ENCODE measurements around the gene ZSWIM6. TPM values are rescaled to one million over a fixed set of nuclear protein-coding genes. Genes with fewer than 3 reads are reported as not detected.

ZSWIM6 gene
- total RNA-seq, 1 donor from 2014 or later: 6.6 TPM

DNA sequence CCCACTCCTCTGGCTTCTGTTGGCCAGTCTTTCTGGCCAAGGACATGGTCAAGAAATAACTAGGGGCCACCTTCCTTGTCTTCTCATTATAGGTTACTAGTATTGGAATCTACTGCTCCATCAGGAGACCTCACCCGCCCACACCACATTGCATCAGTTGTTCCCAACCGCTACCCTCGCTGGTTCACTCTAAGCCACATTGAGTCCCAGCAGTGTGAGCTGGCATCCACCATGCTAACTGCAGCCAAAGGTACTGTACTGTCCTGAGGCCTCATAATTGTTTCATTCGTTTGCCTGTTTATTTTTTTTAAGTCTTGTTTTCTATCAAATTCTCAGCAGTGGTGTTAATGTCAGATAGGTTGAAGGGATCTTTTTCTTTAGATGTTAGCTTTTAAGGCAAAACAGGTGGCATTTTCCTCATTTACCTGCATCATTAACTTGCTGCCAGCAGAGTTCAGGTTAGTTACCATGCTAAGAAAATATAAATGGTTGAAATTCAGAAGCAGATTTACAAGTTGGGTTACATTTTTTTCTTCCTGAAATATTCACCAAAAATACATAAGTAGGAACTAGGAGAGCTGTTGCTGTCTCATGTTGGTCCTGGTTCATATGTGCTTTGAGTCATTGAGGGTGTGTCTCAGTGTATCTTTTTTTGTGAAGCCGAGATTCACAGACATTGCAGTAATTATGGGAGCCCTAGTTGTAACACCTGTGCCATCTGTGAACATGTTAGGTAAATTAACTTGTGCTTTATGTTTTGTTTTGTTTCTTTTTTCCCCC, 206.9 kb downstream of the ZSWIM6 start:
- DNase-seq: no peak
- ATAC-seq (ENCODE audit: poor library complexity): no peak
- intact Hi-C loops (cut with DNase I): no loop called here

DNA sequence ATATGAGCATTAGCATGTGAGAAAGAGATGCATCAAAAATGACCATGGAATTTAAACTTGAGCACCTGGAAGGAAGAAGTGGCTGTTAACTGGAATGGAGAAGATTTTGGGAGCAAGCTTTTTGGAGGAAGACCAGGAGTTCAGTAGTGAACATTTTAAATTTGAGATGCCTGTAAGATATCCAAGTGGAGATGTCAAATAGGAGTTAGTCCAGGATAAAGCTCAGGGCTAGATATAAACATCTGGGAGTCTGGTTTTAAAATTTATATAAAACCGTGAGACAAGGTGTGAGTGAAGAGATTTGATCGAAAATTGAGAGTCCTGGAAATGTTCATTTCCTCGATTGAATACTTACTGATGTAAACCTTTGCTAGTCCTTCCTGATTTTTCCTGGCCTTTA, 217.5 kb downstream of the ZSWIM6 start:
- ATAC-seq (ENCODE audit: poor library complexity) (no peak), DNase-seq (no peak)
- intact Hi-C loops (cut with DNase I): no loop called here

DNA sequence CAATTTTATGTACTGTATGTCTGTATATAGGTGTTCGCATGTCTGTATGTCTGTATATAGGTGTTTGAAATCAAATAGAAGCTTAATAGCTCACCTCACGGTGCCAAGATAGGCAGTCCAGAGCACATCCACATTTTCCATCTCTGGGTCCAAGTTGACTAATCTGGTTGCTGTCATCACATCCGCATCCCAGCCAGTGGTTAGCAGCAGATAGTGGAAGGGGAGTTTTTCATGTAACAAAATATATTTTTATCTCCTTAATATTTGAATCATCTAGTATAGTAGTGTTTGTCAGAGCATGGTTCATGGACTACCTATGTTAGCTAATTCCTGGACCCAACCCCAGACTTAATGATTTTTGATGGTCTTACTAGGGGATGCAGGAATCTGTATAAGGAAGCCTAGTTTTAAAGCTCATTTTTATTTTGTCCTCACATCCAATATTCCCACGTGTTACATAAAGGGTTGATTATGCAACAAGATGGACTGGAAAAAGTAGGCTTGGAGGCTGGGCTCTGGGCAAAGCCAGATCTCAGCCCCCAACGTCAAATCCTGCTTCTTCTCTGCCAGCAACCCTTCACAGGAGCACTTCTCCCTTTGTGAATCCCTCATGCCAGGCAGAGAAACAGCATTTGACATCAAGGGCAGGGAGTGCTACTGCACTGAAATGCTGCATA, 219.7 kb downstream of the ZSWIM6 start:
- no peak for DNase-seq
- ATAC-seq (ENCODE audit: poor library complexity): peak; percentile 38

DNA sequence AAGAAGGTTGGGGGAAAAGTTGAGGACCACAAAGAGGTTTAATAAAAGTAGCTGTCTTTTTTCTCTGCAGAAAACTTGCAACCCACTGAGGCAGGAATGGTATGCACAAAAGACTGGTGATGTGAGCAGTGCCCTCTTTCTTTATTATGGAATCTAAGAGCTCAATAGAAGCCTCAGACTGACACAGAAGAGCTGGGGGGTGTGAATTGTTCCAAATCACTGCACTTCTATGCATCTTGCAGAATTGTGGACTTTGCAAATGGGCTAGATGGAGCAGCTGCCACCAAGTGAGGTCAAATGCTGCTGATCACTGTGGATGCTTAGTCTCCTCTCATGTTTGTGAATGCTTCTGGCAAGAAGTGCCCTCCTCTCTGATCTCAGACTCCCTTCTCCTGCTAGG, 227.1 kb downstream of the ZSWIM6 start:
- ATAC-seq (ENCODE audit: poor library complexity) (no peak), DNase-seq (no peak)
- intact Hi-C loops (cut with DNase I): no loop called here

More for the DNA sequence above, 219.7 kb downstream of the ZSWIM6 start:
- intact Hi-C loops (cut with DNase I): no loop called here

DNA sequence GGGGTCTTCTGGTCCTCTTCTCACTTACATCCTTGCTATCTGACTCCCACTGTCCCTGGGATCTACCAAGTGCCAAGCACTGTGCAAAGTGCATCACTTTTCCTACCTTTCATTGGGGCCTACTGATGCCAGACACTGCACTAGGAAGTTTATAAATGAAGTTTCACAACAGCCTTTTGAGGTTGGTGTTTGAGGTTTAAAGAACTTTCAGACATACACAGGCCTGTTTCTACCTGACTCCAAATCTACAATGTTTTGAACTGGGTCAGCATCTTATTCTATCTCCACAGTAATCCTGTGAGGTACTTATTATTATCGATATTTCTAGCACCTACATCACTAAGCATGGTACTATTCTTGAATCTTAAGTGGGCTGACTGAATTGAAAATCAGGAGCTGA, 227.7 kb downstream of the ZSWIM6 start:
- no peak for ATAC-seq (ENCODE audit: poor library complexity)
- intact Hi-C loops (cut with DNase I): no loop called here

DNA sequence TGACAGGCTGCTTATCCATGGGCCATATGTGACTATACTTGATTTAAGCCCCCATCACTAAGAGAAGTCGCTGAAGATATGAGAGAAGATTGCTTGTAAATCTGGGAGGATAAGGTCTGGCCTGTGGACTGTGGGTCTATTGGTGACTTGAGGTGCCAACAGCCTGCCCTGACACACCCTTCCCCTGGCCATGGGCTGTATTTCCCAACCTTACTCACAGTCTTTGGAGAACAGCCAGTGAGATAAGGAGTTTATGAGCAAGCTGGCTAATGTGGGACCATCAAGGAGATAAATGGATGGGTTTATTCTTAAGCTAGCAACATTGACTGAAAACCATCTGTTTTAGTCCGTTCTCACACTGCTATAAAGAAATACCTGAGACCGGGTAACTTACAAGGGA, 231.3 kb downstream of the ZSWIM6 start:
- ATAC-seq (ENCODE audit: poor library complexity) (no peak), DNase-seq (no peak)
- intact Hi-C loops (cut with DNase I): no loop called here

More for the DNA sequence above, 227.7 kb downstream of the ZSWIM6 start:
- DNase-seq: no peak

DNA sequence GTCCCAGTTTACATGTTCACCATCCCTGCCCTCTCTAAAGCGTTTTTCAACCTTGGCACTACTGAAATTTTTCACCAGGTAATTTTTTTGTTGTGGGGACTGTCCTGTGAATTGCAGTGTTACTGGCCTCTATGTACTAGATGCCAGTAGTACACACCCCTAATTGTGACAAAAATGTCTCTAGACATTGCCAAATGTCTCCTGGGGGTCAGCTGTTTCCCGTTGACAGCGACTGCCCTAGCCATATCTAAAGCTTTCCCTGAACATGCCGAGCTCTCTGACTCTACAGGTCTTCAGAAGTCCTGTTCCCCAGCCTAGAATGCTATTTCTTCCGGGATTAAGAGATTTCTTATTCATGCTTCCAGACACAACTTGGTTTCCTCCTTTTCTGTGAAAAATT, 235.3 kb downstream of the ZSWIM6 start:
- intact Hi-C loops (cut with DNase I): no loop called here
- DNase-seq: no peak
- no peak for ATAC-seq (ENCODE audit: poor library complexity)

DNA sequence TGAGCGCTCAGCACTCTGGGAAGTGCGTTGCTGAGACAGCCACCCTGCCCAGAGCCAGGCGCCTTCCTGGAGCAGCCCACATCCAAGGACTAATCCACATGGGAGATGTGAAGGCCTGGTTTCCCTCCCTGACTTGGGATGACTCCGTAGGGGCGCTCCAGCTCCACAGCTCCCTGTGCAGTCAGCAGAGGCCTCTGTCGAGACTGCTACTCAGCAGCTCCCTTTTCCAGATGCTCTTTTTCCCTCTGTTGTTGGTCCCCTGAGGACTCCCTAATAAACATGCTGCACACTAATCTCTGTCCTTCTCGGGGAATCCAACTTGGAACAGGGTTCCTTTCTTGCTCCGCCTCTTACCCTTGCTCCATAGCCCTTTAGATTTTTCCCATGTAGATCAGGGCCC, 237.3 kb downstream of the ZSWIM6 start:
- intact Hi-C loops (cut with DNase I): no loop called here
- ATAC-seq (ENCODE audit: poor library complexity): peak; percentile 82

DNA sequence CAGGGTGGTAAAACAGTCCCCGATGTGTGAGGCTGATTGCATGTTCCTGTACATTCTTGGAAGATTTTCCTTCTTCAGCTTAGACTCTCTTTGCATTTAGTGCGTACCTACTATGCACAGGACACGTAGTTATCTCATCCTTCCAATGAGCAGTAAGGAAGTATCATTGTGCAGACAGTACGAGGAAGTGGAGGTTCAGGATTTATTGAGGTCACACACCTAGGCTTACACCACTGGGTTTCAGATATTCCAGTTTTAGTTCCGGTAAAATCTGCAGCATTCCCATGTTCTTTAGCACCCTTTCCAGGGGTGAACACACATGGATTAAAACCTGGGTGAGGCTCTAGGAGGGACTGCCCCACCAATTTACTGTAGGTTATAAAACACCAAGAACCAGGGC, 238.7 kb downstream of the ZSWIM6 start:
- no peak for DNase-seq
- intact Hi-C loops (cut with DNase I): no loop called here
- no peak for ATAC-seq (ENCODE audit: poor library complexity)

More for the DNA sequence above, 237.3 kb downstream of the ZSWIM6 start:
- peak; percentile 59 for DNase-seq

DNA sequence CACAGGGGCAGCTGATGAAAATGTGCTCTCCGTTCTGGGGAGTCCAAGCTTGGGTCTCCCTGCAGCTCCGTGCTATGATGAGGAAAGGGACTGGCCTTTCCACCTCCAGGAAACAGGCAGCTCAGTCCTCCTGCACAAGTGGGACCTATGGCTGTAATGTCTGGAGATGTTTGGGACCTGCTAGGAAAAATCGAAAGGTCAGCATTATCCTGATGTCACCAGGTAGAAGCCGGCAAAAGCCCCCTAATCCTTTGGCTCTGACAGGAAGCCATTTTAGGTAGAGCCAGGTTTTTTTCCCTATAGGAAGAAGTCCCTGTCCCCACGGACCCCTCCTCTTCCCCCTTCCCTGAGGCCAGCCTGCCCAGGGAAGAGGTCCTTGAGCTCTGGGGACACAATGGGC, 240.9 kb downstream of the ZSWIM6 start:
- ATAC-seq (ENCODE audit: poor library complexity) (no peak), DNase-seq (no peak)
- intact Hi-C loops (cut with DNase I): no loop called here

DNA sequence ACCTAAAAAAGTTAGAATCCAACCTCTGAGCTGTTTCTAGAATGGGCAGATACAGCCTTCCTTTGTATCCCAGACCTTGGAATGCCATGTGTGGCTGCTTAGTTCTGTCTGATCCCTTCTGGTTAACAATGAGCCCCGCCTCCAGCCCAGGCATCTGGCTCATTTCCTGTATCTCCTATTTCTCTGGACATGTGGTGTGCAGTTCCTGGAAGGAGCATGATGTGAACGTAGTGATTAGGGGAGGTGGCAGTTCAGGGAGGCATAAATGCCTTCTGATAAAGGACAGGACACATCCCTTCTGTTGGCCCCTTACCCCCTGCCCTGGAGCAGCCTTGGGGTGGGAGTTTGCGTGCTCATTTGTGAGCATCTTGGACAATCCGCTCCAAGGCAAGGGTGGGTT, 243.0 kb downstream of the ZSWIM6 start:
- intact Hi-C loops (cut with DNase I): no loop called here
- DNase-seq: no peak
- no peak for ATAC-seq (ENCODE audit: poor library complexity)

DNA sequence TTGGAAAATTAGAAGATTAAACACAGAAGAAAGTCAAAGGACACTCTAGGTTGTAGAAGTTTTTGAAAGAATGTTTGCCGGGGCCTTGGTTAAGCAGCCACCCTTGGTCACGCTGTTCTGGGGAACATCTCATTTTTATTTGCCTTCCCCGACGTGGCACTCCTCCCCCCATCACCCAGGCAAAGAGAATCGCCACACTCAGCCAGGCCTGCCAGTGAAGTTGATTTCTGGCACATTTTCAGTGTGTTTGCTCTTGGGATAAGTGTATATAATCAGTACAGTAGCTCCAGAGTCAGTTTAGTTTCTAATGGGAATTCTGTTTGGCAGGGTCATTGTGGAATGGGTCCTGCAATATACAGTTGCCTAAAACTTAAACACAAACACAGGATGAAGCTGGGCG, 243.5 kb downstream of the ZSWIM6 start:
- intact Hi-C loops (cut with DNase I): no loop called here
- no peak for ATAC-seq (ENCODE audit: poor library complexity)

DNA sequence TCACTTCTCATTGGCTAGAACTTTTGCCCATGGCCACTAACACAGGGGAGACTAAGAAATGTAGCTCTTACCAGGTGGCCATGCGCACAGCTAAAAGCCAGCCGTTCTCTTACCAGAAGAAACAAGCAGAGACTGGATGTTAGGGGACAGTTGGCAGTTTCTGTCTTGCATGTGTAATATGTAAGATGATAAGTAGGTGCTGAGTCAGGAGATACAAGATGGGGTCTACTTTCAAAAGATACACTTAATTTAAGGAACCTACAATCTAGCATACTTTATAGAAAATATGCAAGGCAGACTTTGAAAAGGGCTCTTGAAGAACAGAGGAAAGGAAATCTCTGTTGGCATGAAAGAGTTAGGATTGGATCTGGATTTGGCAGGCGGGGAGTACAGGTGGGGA, 244.5 kb downstream of the ZSWIM6 start:
- intact Hi-C loops (cut with DNase I): no loop called here
- DNase-seq (no peak), ATAC-seq (ENCODE audit: poor library complexity) (no peak)

More for the DNA sequence above, 243.5 kb downstream of the ZSWIM6 start:
- DNase-seq: no peak

DNA sequence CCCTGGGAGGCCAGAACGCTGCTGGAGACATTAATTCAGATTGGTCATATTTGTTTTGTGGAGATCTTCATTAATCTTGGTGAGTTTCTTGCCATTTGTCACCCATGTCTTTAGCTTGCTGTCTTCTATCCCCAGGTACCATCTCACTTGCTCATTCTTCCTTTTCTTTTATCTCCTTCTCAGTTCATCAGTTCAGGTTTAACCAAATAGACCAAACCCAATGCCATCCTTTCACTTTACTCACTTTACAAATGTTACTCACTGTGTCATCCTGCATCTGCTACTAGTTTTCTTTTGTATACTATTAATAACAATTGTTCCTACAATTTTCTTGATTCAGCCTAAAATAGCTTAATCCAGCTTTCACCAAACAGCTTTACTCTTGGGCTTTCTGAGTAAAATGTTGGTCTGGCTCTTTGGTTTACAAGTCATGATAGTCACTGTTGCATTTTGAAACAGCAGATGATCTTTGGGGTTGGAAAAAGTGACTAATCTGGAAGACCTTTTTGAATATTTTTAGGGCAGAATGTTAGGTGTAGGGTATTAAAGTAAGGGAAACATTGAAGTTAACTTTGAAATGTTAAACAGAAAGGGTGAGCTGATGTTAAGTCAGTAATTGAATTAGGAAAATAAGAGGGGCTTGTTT, 246.9 kb downstream of the ZSWIM6 start:
- intact Hi-C loops (cut with DNase I): no loop called here
- ATAC-seq (ENCODE audit: poor library complexity) (no peak), DNase-seq (no peak)

DNA sequence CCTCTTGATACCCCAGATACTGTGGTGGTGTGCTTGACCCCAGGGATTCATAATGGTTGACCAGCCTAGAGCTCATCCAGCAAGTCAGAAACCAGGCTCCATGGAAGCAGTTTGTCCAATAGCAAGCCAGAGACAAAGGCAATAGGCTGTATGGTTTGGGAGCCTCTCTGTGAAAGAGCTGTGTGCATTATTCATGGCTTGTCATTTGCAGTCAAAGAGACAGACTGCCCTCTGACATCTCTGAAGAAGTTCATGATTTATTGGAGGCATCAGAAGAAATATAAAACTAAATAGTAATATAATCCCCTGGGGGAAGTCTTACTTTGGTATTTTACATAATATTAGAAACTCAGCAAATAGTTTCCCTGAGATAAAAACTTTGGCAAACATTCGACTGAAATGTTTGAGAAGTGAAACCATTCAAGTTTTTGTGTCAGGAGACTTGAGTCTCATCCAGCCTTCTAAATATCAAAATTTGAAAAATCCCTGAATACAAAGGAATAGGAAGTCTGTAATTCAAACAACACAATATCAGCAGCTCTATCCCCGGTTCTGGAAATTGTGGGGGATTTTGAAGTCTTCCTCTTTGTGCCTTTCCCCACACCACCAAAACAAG, 250.3 kb downstream of the ZSWIM6 start:
- DNase-seq (no peak), ATAC-seq (ENCODE audit: poor library complexity) (no peak)
- intact Hi-C loops (cut with DNase I): no loop called here

DNA sequence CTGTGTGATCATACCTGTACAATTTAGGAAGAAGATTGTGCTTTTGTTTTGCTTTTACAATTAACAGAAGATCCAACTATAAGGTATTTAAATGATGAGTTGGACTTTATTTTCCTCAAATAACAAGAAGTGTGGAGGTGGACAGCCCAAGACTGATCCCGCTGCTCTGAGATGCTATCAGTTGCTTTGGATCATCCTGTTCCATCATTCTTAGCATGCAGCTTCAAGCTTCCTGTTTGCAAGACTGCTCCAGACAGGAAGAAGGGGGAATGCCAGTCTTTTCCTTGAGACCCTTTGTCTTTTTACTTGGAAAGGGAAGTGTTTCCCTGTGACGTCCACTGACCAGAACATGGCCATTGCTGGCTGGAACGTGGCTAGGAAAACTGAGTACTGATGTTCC, 250.8 kb downstream of the ZSWIM6 start:
- intact Hi-C loops (cut with DNase I): no loop called here
- ATAC-seq (ENCODE audit: poor library complexity) (no peak), DNase-seq (no peak)

DNA sequence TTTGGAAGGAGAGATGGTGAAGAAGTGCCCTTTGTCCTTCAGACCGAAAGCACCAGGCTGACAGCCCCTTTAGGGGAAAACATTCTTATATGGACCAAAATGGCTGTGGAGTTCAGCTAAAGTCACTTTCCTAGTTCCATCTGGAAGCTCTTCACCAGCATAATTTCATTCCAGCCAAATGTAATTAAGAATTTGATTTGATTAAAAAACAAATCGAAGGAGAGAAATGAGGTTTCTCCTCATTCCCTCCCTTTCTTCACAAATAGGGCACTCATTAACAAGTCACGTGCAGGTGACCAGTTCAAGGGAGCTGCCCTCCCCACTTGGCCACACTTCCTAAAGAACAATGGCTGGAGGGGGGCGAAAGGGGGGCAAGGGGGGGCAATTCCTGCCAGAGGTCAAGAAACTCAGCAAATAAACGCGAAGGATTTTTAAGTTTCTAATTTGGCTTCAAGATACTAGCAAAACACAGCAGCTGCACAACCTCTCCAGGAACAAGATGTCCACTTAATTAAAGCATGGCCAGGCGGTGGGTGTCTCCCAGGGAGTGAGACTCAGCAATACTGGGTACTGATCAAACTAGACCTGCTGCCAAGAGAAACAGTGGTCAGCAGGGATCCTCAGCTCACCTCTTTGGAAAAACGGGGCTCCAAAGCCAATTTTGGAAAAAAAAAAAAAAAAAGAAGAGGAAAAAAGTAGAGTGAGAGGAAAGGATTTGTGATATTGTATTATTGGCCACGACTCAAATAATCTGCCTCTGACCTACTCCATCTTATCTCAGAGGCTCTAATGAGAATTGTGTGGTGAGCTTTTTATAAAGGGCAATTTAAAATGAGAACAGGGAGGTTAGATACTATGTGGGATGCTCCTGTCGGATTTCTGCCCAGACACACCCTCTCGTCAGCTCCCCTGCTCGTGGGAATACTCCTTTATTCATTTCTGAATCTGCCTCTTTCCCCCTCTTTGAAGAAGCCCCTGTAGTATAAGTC, 254.3 kb downstream of the ZSWIM6 start:
- ATAC-seq (ENCODE audit: poor library complexity) (peak; percentile 88), DNase-seq (no peak)
- intact Hi-C loops (cut with DNase I): no loop called here

DNA sequence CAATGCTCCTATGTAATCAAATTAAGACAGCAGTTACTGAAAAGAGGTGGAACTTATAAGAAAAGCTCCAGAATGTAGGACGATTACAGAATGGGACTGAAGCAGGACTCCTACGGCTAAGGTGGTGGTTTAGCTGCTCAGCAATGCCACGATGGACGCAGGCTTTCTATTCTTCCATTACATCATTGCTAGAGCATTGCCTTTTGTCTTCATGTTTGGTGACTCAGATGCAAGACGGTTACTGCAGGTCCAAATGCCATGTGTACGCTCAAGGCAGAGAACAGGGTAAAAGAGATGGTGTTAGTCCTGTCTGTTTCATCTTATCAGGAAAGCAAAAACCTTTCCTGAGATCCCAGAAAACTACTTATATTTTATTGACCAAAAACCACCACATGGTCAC, 255.1 kb downstream of the ZSWIM6 start:
- ATAC-seq (ENCODE audit: poor library complexity) (no peak), DNase-seq (no peak)
- intact Hi-C loops (cut with DNase I): no loop called here
